ENCODE data around the gene GLTPD2.

DNA sequence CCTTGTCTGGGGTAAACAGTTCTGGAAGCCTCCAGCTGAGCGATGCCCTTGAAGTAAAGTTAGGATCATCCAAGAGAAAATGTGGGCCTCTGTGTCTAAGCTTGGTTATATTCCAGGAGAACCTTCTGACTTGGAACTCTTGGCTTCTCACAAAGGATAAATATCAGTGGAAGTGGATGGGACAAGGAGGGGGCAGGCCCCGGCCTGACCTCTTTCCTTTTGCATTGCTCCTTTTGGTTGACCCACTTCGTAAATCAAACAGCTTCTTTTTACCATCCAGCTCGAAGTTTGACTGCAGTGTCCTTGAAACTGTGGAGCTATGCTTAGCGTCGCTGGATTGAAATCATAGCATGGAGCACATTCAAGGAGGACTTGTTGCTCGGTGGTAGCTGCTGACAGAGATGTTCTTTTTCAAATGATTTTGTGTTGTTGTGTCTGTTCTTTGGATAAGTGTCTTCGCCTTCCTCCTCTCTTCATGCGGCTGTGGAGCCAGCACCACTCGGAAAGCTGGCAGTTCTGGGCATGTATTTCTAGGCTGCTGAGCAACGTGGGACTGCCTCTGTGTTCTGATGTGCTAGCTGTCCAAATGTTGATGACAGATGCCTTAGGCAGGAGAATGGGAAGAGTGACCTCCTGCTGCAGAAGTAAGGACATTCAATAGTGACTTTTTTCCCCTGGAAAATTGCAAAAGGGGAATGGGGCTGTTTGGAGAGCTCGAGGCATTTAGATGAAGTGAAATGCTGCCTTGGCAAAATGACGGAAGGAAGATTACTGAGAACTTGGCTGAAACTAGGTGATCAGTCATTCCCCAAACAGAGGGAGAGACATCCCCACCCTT is 48.9 kb downstream of the GLTPD2 start:
- TF ChIP-seq, protein P1, sequence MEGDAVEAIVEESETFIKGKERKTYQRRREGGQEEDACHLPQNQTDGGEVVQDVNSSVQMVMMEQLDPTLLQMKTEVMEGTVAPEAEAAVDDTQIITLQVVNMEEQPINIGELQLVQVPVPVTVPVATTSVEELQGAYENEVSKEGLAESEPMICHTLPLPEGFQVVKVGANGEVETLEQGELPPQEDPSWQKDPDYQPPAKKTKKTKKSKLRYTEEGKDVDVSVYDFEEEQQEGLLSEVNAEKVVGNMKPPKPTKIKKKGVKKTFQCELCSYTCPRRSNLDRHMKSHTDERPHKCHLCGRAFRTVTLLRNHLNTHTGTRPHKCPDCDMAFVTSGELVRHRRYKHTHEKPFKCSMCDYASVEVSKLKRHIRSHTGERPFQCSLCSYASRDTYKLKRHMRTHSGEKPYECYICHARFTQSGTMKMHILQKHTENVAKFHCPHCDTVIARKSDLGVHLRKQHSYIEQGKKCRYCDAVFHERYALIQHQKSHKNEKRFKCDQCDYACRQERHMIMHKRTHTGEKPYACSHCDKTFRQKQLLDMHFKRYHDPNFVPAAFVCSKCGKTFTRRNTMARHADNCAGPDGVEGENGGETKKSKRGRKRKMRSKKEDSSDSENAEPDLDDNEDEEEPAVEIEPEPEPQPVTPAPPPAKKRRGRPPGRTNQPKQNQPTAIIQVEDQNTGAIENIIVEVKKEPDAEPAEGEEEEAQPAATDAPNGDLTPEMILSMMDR (conservative IDR thresholded peaks at IDR 0.05; ENCODE audit: low read length), result no peak
- TF ChIP-seq EZH2phosphoT487 (IDR thresholded peaks at IDR 0.05; ENCODE audit: borderline replicate concordance, low read depth, low read length), result no peak

All from OCI-LY7 (cell line).